ENCODE data around the gene FXYD7.
"Not testable (repeated sequence)": the region's sequence is repeated elsewhere in the genome, so short reads cannot be mapped to it uniquely, and the experiment has no call there.

GRCh38 chr19:35196861-35197260 lies 53.8 kb downstream of the FXYD7 start:
- TF ChIP-seq, protein P1, sequence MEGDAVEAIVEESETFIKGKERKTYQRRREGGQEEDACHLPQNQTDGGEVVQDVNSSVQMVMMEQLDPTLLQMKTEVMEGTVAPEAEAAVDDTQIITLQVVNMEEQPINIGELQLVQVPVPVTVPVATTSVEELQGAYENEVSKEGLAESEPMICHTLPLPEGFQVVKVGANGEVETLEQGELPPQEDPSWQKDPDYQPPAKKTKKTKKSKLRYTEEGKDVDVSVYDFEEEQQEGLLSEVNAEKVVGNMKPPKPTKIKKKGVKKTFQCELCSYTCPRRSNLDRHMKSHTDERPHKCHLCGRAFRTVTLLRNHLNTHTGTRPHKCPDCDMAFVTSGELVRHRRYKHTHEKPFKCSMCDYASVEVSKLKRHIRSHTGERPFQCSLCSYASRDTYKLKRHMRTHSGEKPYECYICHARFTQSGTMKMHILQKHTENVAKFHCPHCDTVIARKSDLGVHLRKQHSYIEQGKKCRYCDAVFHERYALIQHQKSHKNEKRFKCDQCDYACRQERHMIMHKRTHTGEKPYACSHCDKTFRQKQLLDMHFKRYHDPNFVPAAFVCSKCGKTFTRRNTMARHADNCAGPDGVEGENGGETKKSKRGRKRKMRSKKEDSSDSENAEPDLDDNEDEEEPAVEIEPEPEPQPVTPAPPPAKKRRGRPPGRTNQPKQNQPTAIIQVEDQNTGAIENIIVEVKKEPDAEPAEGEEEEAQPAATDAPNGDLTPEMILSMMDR (IDR thresholded peaks at IDR 0.05; ENCODE audit: insufficient read depth, low read length): not testable (repeated sequence)
- not testable (repeated sequence) for TF ChIP-seq SPI1 (IDR thresholded peaks at IDR 0.05; ENCODE audit: borderline replicate concordance, low read depth); POLR2AphosphoS5 (IDR thresholded peaks at IDR 0.05; ENCODE audit: low read depth); GABPA (IDR thresholded peaks at IDR 0.05; ENCODE audit: low read depth)
